HFF-Myc (cell line): ENCODE measurements around the gene HARS2.
"Not testable (repeated sequence)": the region's sequence is repeated elsewhere in the genome, so short reads cannot be mapped to it uniquely, and the experiment has no call there.

Source experiments
- DNase-seq: peaks from one replicate; pipeline ENCODE4 v3.0.0-alpha.2; 2011; ENCODE audit warnings: low read depth; ENCODE audit errors: extremely low read depth
- H3K4me3 ChIP-seq: replicated peaks from 2 replicates; pipeline ENCODE4 v1.5.1; 2011; ENCODE audit warnings: low read depth, mild to moderate bottlenecking, control low read depth, low read length
- CTCF ChIP-seq: IDR thresholded peaks from 2 replicates; pipeline ENCODE4 v1.5.1; 2012; ENCODE audit warnings: mild to moderate bottlenecking, low read depth, low read length, control low read depth; ENCODE audit errors: missing control alignments

Gene HARS2

GRCh38 chr5:140664359-140665119 lies 26.7 kb upstream of the HARS2 start, which contains the start of gene WDR55:
WDR55 (plus strand) TSS chr5:140664904; CDS start chr5:140664913, 9 bp downstream.
- DNase-seq, result peak; percentile 70
- peak within 1 kb of the TSS; percentile 97 for H3K4me3 ChIP-seq
- TF ChIP-seq CTCF, result no peak

DNA sequence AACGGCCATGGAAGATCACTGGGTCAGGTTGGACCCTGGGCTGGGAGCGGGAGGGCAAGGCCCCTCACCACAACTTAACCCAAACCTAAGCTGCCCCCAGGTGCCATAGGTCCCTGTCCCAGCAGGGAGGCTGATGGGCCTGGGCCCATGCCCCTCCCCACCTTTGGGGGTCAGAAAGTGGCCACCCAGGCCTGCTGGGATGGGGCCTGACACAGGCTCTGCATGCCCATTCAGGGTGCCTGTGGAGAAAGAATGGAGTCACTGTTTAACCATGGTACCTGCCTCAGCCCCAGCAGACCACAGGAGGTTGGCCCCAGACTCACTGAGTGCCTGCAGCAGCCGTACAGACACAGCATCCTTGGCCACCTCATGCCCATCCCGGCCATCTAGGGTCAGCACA lies 20.2 kb upstream of the HARS2 start:
- H3K4me3 ChIP-seq, DNase-seq: not testable (repeated sequence)

DNA sequence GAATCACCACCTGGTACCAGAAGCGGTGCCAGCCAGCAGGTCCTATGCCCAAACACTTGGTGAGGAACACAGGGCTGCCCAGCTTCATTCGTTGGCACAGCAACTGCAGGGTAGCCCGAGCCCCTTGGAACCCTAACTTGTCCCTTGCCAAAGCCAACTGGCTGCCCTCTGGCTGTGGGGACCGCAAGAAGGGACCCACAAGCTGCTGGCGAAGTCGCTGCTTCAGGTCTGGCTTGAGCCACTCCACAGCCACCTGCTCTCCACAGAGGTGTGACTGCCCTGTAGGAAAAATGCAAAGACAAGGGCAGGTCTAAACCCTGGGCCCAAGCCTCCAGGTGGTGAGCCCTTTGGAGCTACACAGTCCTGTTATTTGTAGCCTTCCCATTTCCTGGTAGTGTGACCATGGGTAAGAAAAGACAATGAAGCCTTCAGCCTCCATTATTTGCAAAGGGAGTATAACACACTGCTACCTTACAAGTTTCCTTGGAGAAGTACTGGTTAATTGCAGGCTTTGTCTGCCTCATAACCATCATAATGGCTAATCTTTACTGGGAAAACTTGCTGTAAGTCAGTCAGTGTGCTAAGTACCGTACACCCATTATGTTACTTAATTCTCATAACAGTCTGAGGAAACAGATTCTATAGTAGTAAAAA lies 19.7 kb upstream of the HARS2 start:
- H3K4me3 ChIP-seq, result no peak overlapping the region
- no peak for TF ChIP-seq CTCF
- DNase-seq, result no peak

DNA sequence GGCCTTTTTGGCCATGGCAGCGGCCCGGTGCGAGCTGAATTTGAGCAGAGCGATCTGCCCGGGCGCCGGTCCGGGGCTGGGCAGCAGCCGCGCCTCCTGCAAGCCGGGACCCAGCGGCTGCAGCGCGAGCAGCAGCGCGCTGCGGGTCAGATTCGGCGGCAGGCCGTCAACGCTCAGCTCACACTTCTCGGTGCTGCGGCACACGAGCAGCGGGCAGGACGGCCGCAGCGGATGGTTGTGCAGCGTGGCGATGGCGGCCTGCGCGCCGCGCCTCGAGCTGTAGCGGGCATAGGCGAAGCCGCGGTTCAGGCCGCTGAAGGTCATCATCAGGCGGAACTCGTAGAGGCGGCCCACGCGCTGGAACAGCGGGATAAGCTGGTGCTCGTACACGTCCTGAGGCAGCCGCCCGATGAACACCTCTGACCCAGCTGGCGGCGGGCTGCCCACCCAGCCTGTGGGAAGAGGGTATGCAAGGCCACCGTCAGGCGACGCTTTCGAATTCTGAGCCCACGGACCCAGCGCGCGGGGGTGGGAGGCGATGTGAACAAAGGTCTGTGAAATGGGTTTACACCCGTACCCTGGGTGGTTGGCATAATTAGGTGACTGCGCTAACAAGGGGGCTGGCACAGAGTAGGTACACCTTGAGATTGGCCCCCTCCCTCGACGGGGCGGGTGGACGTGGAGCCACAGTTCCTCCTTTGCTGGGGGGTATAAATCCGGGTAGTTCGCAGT lies 18.6 kb upstream of the HARS2 start:
- no peak for DNase-seq
- no peak for TF ChIP-seq CTCF

GRCh38 chr5:140673187-140673976 lies 17.9 kb upstream of the HARS2 start, which contains the start of gene DND1:
DND1 (minus strand) TSS chr5:140673576; CDS start chr5:140673542, 34 bp downstream.
- TF ChIP-seq CTCF, result no peak
- no peak for DNase-seq
- H3K4me3 ChIP-seq, result no peak within 1 kb of the TSS

More for the DNA sequence above, 18.6 kb upstream of the HARS2 start:
- no peak overlapping the region for H3K4me3 ChIP-seq

- TF ChIP-seq CTCF, result no peak
- DNase-seq, result no peak
Measured at GRCh38 chr5:140674211-140674610, 17.0 kb upstream of the HARS2 start.

More at GRCh38 chr5:140674211-140674610, 17.0 kb upstream of the HARS2 start:
- no peak overlapping the region for H3K4me3 ChIP-seq
